GM21717 (cell line): ENCODE data around the gene TP53TG3E.
"Not testable (repeated sequence)": the region's sequence is repeated elsewhere in the genome, so short reads cannot be mapped to it uniquely, and the experiment has no call there.

ENCODE experiments used
- ATAC-seq: cut with Tn5 transposase; IDR thresholded peaks from one replicate; pipeline ENCODE4 v1.9.1; 2021; ENCODE audit warnings: mild to moderate bottlenecking, moderate library complexity; ENCODE audit not compliant: unreplicated experiment

The TP53TG3E gene, protein sequence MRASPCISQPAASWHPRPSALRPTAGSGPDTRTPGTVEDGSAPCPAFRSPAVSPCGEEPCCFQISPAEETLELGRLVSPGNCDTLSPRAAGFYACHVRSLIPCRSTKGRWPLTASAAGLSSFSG

DNA sequence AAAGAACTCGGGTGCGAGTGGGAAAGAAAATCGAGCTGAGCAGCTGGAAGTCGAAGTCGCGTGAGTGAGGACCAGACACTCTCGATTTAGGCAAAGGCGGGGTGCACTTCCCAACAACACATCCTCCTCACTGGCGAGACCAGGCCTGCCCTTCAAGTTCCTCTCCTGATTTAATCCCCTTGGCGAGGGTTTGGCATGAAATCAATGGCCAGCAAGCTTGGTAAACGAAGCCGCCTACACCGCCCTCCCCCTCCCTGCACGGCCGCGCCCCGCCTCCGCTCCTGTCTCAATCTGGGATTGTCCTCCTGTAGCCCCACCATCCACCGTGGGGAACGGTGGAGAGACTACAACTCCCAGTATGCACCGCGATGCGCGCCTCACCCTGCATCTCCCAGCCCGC lies at the start of gene TP53TG3E:
TSS of gene TP53TG3E (plus strand) at position 301 of the 400 bp plus-strand sequence. CDS start at position 369, 68 bp downstream.
- not testable (repeated sequence) for ATAC-seq

DNA sequence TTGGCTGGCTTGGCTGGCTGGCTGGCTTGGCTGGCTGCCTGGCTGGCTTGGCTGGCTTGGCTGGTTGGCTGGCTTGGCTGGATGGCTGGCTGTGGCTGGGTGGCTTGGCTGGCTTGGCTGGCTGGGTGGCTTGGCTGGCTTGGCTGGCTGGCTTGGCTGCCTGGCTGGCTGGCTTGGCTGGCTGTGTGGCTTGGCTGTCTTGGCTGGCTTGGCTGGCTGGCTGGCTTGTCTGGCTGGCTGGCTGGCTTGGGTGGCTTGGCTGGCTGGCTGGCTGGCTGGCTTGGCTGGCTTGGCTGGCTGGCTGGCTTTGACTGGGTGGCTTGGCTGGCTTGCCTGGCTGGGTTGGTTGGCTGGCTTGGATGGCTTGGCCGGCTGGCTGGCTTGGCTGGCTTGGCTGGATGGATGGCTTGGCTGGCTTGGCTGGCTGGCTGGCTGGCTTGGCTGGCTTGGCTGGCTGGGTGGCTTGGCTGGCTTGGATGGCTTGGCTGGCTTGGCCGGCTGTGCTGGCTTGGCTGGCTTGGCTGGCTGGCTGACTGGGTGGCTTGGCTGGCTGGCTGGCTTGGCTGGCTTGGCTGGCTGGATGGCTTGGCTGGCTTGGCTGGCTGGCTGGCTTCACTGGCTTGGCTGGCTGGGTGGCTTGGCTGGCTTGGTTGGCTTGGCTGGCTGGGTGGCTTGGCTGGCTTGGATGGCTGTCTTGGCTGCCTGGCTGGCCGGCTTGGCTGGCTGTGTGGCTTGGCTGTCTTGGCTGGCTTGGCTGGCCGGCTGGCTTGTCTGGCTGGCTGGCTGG lies 32.3 kb downstream of the TP53TG3E start:
- not testable (repeated sequence) for ATAC-seq

DNA sequence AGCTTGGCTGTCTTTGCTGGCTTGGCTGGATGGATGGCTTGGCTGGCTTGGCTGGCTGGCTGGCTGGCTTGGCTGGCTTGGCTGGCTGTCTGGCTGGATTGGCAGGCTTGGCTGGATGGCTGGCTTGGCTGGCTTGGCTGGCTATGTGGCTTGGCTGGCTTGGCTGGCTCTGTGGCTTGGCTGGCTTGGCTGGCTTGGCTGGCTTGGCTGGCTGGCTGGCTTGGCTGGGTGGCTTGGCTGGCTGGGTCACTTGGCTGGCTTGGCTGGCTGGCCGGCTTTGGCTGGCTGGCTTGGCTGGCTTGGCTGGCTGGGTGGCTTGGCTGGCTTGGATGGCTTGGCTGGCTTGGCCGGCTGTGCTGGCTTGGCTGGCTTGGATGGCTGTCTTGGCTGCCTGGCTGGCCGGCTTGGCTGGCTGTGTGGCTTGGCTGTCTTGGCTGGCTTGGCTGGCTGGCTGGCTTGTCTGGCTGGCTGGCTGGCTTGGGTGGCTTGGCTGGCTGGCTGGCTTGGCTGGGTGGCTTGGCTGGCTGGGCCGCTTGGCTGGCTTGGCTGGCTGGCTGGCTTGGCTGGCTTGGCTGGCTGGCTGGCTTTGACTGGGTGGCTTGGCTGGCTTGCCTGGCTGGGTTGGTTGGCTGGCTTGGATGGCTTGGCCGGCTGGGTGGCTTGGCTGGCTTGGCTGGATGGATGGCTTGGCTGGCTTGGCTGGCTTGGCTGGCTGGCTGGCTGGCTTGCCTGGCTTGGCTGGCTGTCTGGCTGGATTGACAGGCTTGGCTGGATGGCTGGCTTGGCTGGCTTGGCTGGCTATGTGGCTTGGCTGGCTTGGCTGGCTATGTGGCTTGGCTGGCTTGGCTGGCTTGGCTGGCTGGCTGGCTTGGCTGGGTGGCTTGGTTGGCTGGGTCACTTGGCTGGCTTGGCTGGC lies 33.8 kb downstream of the TP53TG3E start:
- ATAC-seq: not testable (repeated sequence)

DNA sequence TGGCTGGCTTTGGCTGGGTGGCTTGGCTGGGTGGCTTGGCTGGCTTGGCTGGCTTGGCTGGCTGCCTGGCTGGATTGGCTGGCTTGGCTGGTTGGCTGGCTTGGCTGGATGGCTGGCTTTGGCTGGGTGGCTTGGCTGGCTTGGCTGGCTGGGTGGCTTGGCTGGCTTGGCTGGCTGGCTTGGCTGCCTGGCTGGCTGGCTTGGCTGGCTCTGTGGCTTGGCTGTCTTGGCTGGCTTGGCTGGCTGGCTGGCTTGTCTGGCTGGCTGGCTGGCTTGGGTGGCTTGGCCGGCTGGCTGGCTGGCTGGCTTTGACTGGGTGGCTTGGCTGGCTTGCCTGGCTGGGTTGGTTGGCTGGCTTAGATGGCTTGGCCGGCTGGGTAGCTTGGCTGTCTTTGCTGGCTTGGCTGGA lies 34.4 kb downstream of the TP53TG3E start:
- ATAC-seq: not testable (repeated sequence)

DNA sequence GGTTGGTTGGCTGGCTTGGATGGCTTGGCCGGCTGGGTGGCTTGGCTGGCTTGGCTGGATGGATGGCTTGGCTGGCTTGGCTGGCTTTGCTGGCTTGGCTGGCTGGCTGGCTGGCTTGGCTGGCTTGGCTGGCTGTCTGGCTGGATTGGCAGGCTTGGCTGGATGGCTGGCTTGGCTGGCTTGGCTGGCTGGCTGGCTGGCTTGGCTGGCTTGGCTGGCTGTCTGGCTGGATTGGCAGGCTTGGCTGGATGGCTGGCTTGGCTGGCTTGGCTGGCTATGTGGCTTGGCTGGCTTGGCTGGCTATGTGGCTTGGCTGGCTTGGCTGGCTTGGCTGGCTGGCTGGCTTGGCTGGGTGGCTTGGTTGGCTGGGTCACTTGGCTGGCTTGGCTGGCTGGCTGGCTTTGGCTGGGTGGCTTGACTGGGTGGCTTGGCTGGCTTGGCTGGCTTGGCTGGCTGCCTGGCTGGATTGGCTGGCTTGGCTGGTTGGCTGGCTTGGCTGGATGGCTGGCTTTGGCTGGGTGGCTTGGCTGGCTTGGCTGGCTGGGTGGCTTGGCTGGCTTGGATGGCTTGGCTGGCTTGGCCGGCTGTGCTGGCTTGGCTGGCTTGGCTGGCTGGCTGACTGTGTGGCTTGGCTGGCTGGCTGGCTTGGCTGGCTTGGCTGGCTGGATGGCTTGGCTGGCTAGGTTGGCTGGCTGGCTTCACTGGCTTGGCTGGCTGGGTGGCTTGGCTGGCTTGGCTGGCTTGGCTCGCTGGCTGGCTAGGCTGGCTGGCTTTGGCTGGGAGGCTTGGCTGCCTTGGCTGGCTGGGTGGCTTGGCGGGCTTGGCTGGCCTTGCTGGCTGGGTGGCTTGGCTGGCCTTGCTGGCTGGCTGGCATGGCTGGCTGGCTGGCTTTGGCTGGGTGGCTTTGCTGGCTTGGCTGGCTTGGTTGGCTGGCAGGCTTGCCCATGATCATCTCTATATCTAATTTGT lies 35.3 kb downstream of the TP53TG3E start:
- not testable (repeated sequence) for ATAC-seq
